ENCODE results near the gene CACNA1G. TPM values are rescaled to one million over a fixed set of nuclear protein-coding genes. Genes with fewer than 3 reads are reported as not detected.

Gene CACNA1G
- total and polyA plus RNA-seq, 2 experiments from 2014 or later, result 0.06 to 0.97 TPM

DNA sequence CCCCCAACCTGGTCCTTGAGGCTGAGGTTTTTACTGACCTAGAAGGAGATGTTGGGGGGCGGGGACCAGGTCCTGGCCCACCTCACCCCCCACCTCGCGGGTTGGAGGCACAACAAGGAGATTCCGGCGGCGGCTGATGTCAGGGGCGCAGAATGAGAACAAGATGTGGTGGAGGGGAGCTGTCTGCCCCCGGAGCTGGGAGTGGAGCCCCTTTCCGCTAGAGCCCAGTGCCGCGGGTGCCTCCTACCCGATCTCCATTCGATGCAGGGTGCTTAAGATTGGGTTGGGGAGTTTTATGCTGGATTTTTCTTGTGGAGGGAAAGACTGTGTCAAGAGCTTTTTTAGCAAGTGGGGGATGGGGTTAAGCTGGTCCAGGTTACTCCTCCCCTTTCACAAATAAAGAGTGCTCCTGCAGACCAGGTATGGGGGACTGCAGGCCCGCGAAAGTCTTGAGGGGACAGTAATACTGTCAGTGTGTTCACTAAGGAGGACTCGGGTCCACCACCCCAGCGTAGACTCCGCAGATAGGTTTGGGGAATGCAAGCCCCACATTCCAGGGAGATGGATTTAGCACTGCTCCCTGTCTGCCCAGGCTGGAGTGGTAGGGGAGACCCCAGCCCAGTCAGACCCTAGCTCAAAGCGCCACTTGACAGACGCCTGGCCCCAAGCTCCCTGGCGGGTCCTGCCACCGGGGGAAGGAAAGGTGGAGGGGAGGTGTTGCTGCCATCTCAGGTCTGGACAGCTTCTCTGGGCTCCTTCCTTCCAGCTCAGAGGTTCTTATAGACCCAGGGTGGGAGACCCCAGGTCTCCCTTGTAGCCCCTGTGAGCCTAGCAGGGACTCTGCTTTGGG is 2.0 kb downstream of the CACNA1G start:
- in situ Hi-C loops (cut with MboI), result no loop called here
- Histone ChIP-seq H2AFZ (no peak overlapping the region), H3K9me2 (ENCODE audit: insufficient read depth) (no peaks in the 10 kb centered on the region), H3K9ac (no peak overlapping the region), H3K79me2 (ENCODE audit: insufficient read depth) (no peaks in the 10 kb centered on the region), H3F3A (ENCODE audit: insufficient read depth) (peaks cover 10% of the 10 kb centered on the region), H3K4me1 (ENCODE audit: insufficient read depth) (peaks cover 13% of the 10 kb centered on the region), H4K20me1 (ENCODE audit: insufficient read depth) (no peaks in the 10 kb centered on the region), H3K9me3 (ENCODE audit: low read depth) (no peaks in the 10 kb centered on the region), H3K27ac (no peak overlapping the region), H3K27me3 (replicated peaks; ENCODE audit: insufficient read depth) (peaks cover 6% of the 10 kb centered on the region), H3K4me3 (no peak overlapping the region), H3K4me2 (ENCODE audit: unreplicated experiment) (no peak overlapping the region), H3K36me3 (ENCODE audit: low read depth) (no peaks in the 10 kb centered on the region)
- WGBS, 2 experiments (ENCODE audit: low coverage in 1 of 2, low lambda C conversion rate in 2 of 2, missing lambda C conversion rate in 2 of 2), result 28 to 30% methylated on average over 22 of the region's 22 CpGs
- peak; percentile 37 for DNase-seq
- TF ChIP-seq EZH2phosphoT487 (IDR thresholded peaks at IDR 0.05; ENCODE audit: insufficient read depth, low read depth) (peak; percentile 73; the same call in 1 of the 2 replicates), EZH2 (IDR thresholded peaks at IDR 0.05; ENCODE audit: insufficient read depth, poor library complexity, severe bottlenecking) (peak; percentile 97)

DNA sequence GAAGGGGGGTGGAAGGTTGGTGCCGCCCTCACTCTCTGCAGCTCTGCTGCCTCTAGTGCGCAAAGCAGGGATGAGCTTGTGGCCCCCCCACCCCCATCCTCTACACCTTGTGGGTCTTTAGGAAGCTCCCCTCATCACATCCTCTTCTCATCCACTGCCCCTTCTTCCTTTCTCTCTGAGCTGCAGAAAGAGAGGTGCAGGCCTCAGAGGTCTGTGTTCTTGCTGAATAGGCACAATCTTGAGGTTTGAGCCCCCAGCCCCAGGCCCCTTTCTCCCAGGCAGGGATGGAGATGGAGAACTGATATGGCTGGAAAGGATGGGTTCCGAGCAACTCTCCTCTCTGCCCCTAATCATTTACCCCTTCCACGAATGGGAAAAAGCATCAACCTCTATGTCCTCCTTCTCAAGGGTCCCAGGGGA is 2.6 kb downstream of the CACNA1G start:
- Histone ChIP-seq H3K27me3 (replicated peaks; ENCODE audit: insufficient read depth) (peaks cover 6% of the 10 kb centered on the region), H3K4me3 (no peak overlapping the region), H3K9me2 (ENCODE audit: insufficient read depth) (no peaks in the 10 kb centered on the region), H3K36me3 (ENCODE audit: low read depth) (no peaks in the 10 kb centered on the region), H3K4me2 (ENCODE audit: unreplicated experiment) (no peak overlapping the region), H3K9me3 (ENCODE audit: low read depth) (no peaks in the 10 kb centered on the region), H3F3A (ENCODE audit: insufficient read depth) (peaks cover 7% of the 10 kb centered on the region), H4K20me1 (ENCODE audit: insufficient read depth) (no peaks in the 10 kb centered on the region), H3K79me2 (ENCODE audit: insufficient read depth) (no peaks in the 10 kb centered on the region), H2AFZ (no peak overlapping the region), H3K9ac (no peak overlapping the region), H3K27ac (no peak overlapping the region), H3K4me1 (ENCODE audit: insufficient read depth) (peaks cover 13% of the 10 kb centered on the region)
- 74 to 83% methylated on average over 4 of the region's 4 CpGs for WGBS, 2 experiments (ENCODE audit: low coverage in 1 of 2, low lambda C conversion rate in 2 of 2, missing lambda C conversion rate in 2 of 2)
- DNase-seq, result no peak
- in situ Hi-C loops (cut with MboI), result no loop called here
- TF ChIP-seq EZH2phosphoT487 (IDR thresholded peaks at IDR 0.05; ENCODE audit: insufficient read depth, low read depth) (no peak), EZH2 (IDR thresholded peaks at IDR 0.05; ENCODE audit: insufficient read depth, poor library complexity, severe bottlenecking) (no peak)

GRCh38 chr17:50564916-50565315 is 4.4 kb downstream of the CACNA1G start:
- peak overlapping the region; percentile 53 for H3K4me3 ChIP-seq
- WGBS, 2 experiments (ENCODE audit: low coverage in 1 of 2, low lambda C conversion rate in 2 of 2, missing lambda C conversion rate in 2 of 2), result 0% methylated on average over 11 to 19 of the region's 19 CpGs
- peak overlapping the region; percentile 71 for H3K9ac ChIP-seq
- peaks cover 3% of the 10 kb centered on the region; the same call in 1 of the 2 replicates for H3F3A ChIP-seq (ENCODE audit: insufficient read depth)
- no peaks in the 10 kb centered on the region for H3K9me3 ChIP-seq (ENCODE audit: low read depth)
- no peaks in the 10 kb centered on the region for H4K20me1 ChIP-seq (ENCODE audit: insufficient read depth)
- H3K79me2 ChIP-seq (ENCODE audit: insufficient read depth), result no peaks in the 10 kb centered on the region
- in situ Hi-C loops (cut with MboI), result no loop called here
- TF ChIP-seq EZH2 (IDR thresholded peaks at IDR 0.05; ENCODE audit: insufficient read depth, poor library complexity, severe bottlenecking) (no peak), EZH2phosphoT487 (IDR thresholded peaks at IDR 0.05; ENCODE audit: insufficient read depth, low read depth) (no peak)
- H3K9me2 ChIP-seq (ENCODE audit: insufficient read depth), result no peaks in the 10 kb centered on the region
- peak overlapping the region; percentile 69 for H2AFZ ChIP-seq
- H3K4me1 ChIP-seq (ENCODE audit: insufficient read depth), result peaks cover 8% of the 10 kb centered on the region
- peak overlapping the region; percentile 76 for H3K27ac ChIP-seq
- H3K36me3 ChIP-seq (ENCODE audit: low read depth), result no peaks in the 10 kb centered on the region
- H3K4me2 ChIP-seq (ENCODE audit: unreplicated experiment), result peak overlapping the region; percentile 78
- DNase-seq, result peak; percentile 93
- peaks cover 6% of the 10 kb centered on the region for H3K27me3 ChIP-seq (replicated peaks; ENCODE audit: insufficient read depth)

GRCh38 chr17:50565402-50566350 is 5.2 kb downstream of the CACNA1G start:
- H3K9me3 ChIP-seq (ENCODE audit: low read depth), result no peaks in the 10 kb centered on the region
- peaks cover 6% of the 10 kb centered on the region for H3K27me3 ChIP-seq (replicated peaks; ENCODE audit: insufficient read depth)
- no peak overlapping the region for H3K4me3 ChIP-seq
- no peaks in the 10 kb centered on the region for H3K36me3 ChIP-seq (ENCODE audit: low read depth)
- in situ Hi-C loops (cut with MboI), result no loop called here
- TF ChIP-seq EZH2phosphoT487 (IDR thresholded peaks at IDR 0.05; ENCODE audit: insufficient read depth, low read depth), result no peak
- TF ChIP-seq EZH2 (IDR thresholded peaks at IDR 0.05; ENCODE audit: insufficient read depth, poor library complexity, severe bottlenecking), result no peak
- peak overlapping the region; percentile 76 for H3K27ac ChIP-seq
- H3K4me2 ChIP-seq (ENCODE audit: unreplicated experiment), result peak overlapping the region; percentile 78
- peaks cover 8% of the 10 kb centered on the region for H3K4me1 ChIP-seq (ENCODE audit: insufficient read depth)
- peak; percentile 42 for DNase-seq
- WGBS, 2 experiments (ENCODE audit: low coverage in 1 of 2, low lambda C conversion rate in 2 of 2, missing lambda C conversion rate in 2 of 2), result 27 to 31% methylated on average over 10 of the region's 10 CpGs
- H3K9me2 ChIP-seq (ENCODE audit: insufficient read depth), result no peaks in the 10 kb centered on the region
- H3K9ac ChIP-seq, result peak overlapping the region; percentile 71
- H4K20me1 ChIP-seq (ENCODE audit: insufficient read depth), result no peaks in the 10 kb centered on the region
- H3F3A ChIP-seq (ENCODE audit: insufficient read depth), result peaks cover 3% of the 10 kb centered on the region; the same call in 1 of the 2 replicates
- peak overlapping the region; percentile 69 for H2AFZ ChIP-seq
- no peaks in the 10 kb centered on the region for H3K79me2 ChIP-seq (ENCODE audit: insufficient read depth)
